ENCODE data around the gene RNF213. TPM values are rescaled to one million over a fixed set of nuclear protein-coding genes. Genes with fewer than 3 reads are reported as not detected.

The RNF213 gene
- total RNA-seq, 1 experiment from 2014 or later = 179 TPM

DNA sequence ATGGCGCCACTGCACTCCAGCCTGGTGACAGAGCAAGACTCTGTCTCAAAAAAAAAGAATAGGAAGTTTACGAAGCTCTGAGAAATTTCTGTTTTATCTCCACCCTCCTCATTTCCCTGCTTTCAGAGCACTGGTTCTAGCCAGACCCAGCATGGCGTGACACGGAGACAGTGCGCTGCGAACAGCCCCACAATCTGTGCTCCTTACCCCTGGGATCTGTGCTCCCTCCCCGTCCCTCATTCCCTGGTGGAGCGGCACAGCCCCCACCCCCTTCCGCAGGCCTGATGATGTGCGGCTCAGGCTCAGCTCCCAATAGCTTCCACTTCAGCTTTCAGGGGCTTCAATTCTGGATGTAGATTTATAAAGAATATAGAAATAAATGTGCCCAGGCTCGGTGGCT, 98.2 kb downstream of the RNF213 start:
- POLR2A ChIA-PET (ENCODE audit: unreplicated experiment) = no interaction called here
- no peaks in the 10 kb centered on the region for H3K27me3 ChIP-seq (ENCODE audit: insufficient read depth, low read depth)
- H3K79me2 ChIP-seq (ENCODE audit: low read depth) = no peaks in the 10 kb centered on the region
- H3K27ac ChIP-seq = no peak overlapping the region
- no peak overlapping the region for H3K4me3 ChIP-seq
- H3K4me1 ChIP-seq (replicated peaks; ENCODE audit: insufficient read depth) = no peaks in the 10 kb centered on the region
- DNase-seq = no peak
- no peaks in the 10 kb centered on the region for H3F3A ChIP-seq (ENCODE audit: insufficient read depth, low read depth)
- H2AFZ ChIP-seq = no peak overlapping the region
- no peaks in the 10 kb centered on the region for H3K9me3 ChIP-seq (ENCODE audit: insufficient read depth, low read depth)
- 0 out of 2 replicates have a peak, but pooled peaks cover 5% of the 10 kb centered on the region for H3K36me3 ChIP-seq (ENCODE audit: low read depth)
- CTCF ChIA-PET = no interaction called here
- no peak overlapping the region for H3K4me2 ChIP-seq
- H3K9me2 ChIP-seq (ENCODE audit: insufficient read depth) = no peaks in the 10 kb centered on the region
- BruUV-seq (replicated peaks) = no TSS peak
- H4K20me1 ChIP-seq (ENCODE audit: insufficient read depth) = no peaks in the 10 kb centered on the region
- TF ChIP-seq, protein P1, sequence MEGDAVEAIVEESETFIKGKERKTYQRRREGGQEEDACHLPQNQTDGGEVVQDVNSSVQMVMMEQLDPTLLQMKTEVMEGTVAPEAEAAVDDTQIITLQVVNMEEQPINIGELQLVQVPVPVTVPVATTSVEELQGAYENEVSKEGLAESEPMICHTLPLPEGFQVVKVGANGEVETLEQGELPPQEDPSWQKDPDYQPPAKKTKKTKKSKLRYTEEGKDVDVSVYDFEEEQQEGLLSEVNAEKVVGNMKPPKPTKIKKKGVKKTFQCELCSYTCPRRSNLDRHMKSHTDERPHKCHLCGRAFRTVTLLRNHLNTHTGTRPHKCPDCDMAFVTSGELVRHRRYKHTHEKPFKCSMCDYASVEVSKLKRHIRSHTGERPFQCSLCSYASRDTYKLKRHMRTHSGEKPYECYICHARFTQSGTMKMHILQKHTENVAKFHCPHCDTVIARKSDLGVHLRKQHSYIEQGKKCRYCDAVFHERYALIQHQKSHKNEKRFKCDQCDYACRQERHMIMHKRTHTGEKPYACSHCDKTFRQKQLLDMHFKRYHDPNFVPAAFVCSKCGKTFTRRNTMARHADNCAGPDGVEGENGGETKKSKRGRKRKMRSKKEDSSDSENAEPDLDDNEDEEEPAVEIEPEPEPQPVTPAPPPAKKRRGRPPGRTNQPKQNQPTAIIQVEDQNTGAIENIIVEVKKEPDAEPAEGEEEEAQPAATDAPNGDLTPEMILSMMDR (conservative IDR thresholded peaks at IDR 0.05) = no peak
- intact Hi-C loops (cut with micrococcal nuclease; ENCODE audit: unreplicated experiment) = no loop called here

DNA sequence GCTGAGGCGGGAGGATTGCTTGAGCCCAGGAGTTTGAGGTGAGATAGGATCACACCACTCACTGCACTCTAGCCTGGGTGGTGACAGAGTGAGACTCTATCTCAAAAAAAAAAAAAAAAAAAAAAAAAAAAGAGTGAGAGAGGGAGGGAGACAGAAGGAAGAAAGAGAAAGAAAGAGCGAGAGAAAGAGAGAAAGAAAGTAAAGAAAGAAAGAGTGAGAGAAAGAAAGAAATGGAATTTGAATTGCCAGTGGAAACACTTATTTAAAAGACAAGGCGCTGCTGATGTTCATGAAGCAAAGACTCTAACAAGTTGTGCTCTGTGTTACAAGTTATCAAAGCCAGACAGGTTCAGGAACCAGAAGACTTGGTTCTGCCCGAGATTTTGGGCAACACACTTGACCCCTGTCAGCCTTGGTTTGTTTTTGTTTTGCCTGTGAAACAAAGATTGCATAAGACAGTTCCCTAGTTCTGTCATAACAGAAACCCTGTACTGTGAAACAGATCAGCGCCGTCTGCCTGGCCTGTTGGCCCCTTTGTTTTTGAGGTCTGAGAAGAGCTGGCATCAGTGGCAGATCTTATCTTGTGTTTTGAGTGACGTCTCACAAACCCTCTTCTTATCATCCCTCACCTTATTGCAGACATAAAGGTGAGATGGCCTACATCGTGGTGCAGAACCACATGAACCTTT, 98.9 kb downstream of the RNF213 start:
- Histone ChIP-seq H2AFZ (no peak overlapping the region), H3K27me3 (ENCODE audit: insufficient read depth, low read depth) (no peaks in the 10 kb centered on the region), H3K4me2 (no peak overlapping the region), H3K4me1 (replicated peaks; ENCODE audit: insufficient read depth) (no peaks in the 10 kb centered on the region), H3K9me3 (ENCODE audit: insufficient read depth, low read depth) (no peaks in the 10 kb centered on the region), H3F3A (ENCODE audit: insufficient read depth, low read depth) (no peaks in the 10 kb centered on the region), H3K4me3 (no peak overlapping the region), H4K20me1 (ENCODE audit: insufficient read depth) (no peaks in the 10 kb centered on the region), H3K79me2 (ENCODE audit: low read depth) (no peaks in the 10 kb centered on the region), H3K36me3 (ENCODE audit: low read depth) (0 out of 2 replicates have a peak, but pooled peaks cover 5% of the 10 kb centered on the region), H3K9me2 (ENCODE audit: insufficient read depth) (no peaks in the 10 kb centered on the region), H3K27ac (no peak overlapping the region)
- no TSS peak for BruUV-seq (replicated peaks)
- intact Hi-C loops (cut with micrococcal nuclease; ENCODE audit: unreplicated experiment) = no loop called here
- CTCF ChIA-PET = no interaction called here
- no peak for DNase-seq
- POLR2A ChIA-PET (ENCODE audit: unreplicated experiment) = no interaction called here
- no peak for TF ChIP-seq EZH2 (IDR thresholded peaks at IDR 0.05; ENCODE audit: low read depth)
- TF ChIP-seq, protein P1 (conservative IDR thresholded peaks at IDR 0.05) = no peak

DNA sequence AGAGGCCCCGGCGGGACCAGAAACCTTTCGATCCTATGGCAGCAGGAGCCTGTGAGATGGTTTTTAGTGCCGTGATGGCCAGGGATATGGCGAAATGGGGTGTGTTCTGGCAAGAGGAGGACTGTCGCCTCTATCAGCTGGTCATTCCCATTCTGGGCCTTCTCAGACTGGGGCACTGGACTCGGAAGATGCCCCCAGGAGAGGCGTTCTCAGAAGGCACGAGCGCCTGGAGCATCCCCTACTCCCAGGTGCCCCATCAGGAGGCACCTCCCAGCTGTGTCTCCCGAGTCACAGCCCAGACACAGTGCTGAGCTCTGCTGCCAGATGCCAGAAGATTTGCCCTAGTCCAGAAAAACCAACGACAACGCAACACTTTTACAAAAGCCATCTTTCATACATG, 99.7 kb downstream of the RNF213 start:
- DNase-seq = no peak
- H3F3A ChIP-seq (ENCODE audit: insufficient read depth, low read depth) = no peaks in the 10 kb centered on the region
- no peaks in the 10 kb centered on the region for H3K27me3 ChIP-seq (ENCODE audit: insufficient read depth, low read depth)
- H3K27ac ChIP-seq = no peak overlapping the region
- 0 out of 2 replicates have a peak, but pooled peaks cover 5% of the 10 kb centered on the region for H3K36me3 ChIP-seq (ENCODE audit: low read depth)
- H4K20me1 ChIP-seq (ENCODE audit: insufficient read depth) = no peaks in the 10 kb centered on the region
- ChIA-PET CTCF (no interaction called here), POLR2A (ENCODE audit: unreplicated experiment) (no interaction called here)
- no peaks in the 10 kb centered on the region for H3K9me2 ChIP-seq (ENCODE audit: insufficient read depth)
- TF ChIP-seq, protein P1 (conservative IDR thresholded peaks at IDR 0.05) = no peak
- TF ChIP-seq EZH2 (IDR thresholded peaks at IDR 0.05; ENCODE audit: low read depth) = no peak
- no peak overlapping the region for H3K4me2 ChIP-seq
- H3K4me1 ChIP-seq (replicated peaks; ENCODE audit: insufficient read depth) = no peaks in the 10 kb centered on the region
- H3K9me3 ChIP-seq (ENCODE audit: insufficient read depth, low read depth) = no peaks in the 10 kb centered on the region
- BruUV-seq (replicated peaks) = no TSS peak
- no peak overlapping the region for H2AFZ ChIP-seq
- H3K79me2 ChIP-seq (ENCODE audit: low read depth) = no peaks in the 10 kb centered on the region
- intact Hi-C loops (cut with micrococcal nuclease; ENCODE audit: unreplicated experiment) = no loop called here
- no peak overlapping the region for H3K4me3 ChIP-seq

Data from PC-9 (cell line).